ENCODE results near the gene FRMD5. TPM values are rescaled to one million over a fixed set of nuclear protein-coding genes. Genes with fewer than 3 reads are reported as not detected.
"Not testable (repeated sequence)": the region's sequence is repeated elsewhere in the genome, so short reads cannot be mapped to it uniquely, and the experiment has no call there.

The FRMD5 gene
- total RNA-seq, 2 donors from 2014 or later: 25.5 to 52.3 TPM

DNA sequence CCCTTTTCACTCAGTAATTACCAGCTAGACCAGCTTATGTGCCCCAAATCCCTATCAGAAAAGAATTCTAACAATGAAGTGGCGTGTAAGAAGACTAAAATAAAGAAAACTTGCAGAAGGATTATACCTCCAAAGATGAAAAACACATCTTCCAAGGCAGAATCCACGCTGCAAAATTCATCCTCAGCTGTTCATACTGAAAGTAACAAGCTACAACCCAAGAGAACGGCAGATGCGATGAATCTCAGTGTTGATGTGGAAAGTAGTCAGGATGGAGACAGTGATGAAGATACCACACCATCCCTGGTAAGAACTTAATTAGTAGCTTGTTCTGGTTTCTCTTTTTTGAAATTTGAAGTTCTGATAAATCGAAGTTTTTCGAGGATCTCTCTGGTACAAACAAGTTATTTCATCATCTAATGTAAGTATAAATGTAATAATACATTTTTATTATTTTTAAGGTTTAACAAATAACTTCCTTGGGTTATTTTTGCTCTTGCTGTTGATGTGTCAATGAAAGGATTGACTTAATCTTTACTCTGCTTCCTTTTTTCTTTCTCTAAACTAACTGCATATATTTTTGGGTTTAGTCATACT lies 366.9 kb downstream of the FRMD5 start:
- Histone ChIP-seq H3K27ac (no peak overlapping the region), H3K4me3 (no peak overlapping the region), H3K27me3 (no peaks in the 10 kb centered on the region), H3K36me3 (no peaks in the 10 kb centered on the region), H3K9me3 (no peaks in the 10 kb centered on the region), H3K4me1 (peaks cover 0 to 33% of the 10 kb centered on the region in 2 donors)
- TF ChIP-seq, protein P1, sequence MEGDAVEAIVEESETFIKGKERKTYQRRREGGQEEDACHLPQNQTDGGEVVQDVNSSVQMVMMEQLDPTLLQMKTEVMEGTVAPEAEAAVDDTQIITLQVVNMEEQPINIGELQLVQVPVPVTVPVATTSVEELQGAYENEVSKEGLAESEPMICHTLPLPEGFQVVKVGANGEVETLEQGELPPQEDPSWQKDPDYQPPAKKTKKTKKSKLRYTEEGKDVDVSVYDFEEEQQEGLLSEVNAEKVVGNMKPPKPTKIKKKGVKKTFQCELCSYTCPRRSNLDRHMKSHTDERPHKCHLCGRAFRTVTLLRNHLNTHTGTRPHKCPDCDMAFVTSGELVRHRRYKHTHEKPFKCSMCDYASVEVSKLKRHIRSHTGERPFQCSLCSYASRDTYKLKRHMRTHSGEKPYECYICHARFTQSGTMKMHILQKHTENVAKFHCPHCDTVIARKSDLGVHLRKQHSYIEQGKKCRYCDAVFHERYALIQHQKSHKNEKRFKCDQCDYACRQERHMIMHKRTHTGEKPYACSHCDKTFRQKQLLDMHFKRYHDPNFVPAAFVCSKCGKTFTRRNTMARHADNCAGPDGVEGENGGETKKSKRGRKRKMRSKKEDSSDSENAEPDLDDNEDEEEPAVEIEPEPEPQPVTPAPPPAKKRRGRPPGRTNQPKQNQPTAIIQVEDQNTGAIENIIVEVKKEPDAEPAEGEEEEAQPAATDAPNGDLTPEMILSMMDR (IDR thresholded peaks at IDR 0.05): no peak
- DNase-seq (ENCODE audit: low spot score): no peak

DNA sequence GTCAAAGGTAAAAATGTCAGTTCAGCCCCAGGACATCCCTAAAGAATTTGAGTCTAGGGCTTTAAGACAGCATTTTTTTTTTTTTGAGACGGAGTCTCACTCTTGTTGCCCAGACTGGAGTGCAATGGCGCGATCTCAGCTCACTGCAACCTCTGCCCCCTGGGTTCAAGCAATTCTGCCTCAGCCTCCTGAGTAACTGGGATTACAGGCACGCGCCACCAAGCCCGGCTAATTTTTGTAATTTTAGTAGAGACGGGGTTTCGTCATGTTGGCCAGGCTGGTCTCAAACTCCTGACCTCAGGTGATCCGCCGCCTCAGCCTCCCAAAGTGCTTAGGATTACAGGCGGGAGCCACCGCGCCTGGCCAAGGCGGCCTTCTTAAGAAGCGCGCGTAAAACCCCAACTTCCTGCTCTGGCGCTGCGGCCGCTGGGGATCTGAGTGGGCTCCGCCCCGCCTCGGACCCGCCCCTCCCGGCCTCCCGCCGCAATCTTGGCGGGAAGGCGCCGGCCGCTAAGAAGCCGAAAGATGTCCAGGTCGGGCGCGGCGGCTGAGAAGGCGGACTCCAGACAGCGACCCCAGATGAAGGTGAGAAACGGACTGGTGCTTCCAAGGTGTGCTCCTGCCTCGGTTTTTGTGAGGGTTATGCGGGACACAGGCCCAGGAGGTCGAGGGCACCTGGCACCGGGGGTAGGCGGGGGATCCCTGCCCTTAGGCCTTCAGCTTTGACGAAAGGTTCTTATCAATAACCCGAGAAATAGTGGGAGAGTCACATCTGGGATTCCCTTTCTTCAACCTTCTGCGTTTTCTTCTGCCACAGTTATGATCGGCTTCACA lies 368.3 kb downstream of the FRMD5 start, which contains the start of gene WDR76:
WDR76 (plus strand) TSS at position 495 of the 834 bp plus-strand sequence; CDS start at position 526, 31 bp downstream.
- Histone ChIP-seq H3K27me3 (no peaks in the 10 kb centered on the region), H3K27ac (peak within 1 kb of the TSS; percentile 55 to 74), H3K4me1 (peaks cover 0 to 44% of the 10 kb centered on the region in 2 donors), H3K9me3 (no peaks in the 10 kb centered on the region), H3K36me3 (no peaks in the 10 kb centered on the region), H3K4me3 (peak within 1 kb of the TSS; percentile 45 to 61)
- TF ChIP-seq, protein P1 (IDR thresholded peaks at IDR 0.05): no peak
- peak; percentile 85 for DNase-seq (ENCODE audit: low spot score)

DNA sequence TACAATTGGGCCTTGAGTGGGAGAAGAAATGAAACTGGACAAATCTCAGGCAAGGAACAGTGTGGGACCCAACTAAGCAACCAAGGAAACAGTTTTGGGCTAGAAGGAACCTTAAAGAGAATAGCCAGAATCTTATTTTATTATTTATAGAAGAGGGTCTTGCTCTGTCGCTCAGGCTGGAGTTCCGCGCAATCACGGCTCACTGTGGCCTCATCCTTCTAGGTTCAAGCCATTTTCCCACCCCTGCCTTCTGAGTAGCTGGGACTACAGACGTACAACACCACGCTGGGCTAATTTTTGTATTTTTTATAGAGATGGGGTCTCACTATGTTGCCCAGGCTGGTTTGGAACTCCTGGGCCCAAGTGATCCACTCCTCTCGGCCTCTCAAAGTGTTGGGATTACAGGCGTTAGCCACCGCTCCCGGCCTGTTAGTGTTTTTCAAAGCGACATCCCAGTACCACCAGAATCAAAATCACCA lies 369.0 kb downstream of the FRMD5 start:
- H3K27ac ChIP-seq: peak overlapping the region in 1 of 2 donors; percentile 74
- no peaks in the 10 kb centered on the region for H3K27me3 ChIP-seq
- TF ChIP-seq, protein P1 (IDR thresholded peaks at IDR 0.05): no peak
- H3K36me3 ChIP-seq: no peaks in the 10 kb centered on the region
- H3K9me3 ChIP-seq: no peaks in the 10 kb centered on the region
- H3K4me1 ChIP-seq: peaks cover 0 to 44% of the 10 kb centered on the region in 2 donors
- H3K4me3 ChIP-seq: peak overlapping the region in 1 of 2 donors; percentile 61
- no peak for DNase-seq (ENCODE audit: low spot score)

DNA sequence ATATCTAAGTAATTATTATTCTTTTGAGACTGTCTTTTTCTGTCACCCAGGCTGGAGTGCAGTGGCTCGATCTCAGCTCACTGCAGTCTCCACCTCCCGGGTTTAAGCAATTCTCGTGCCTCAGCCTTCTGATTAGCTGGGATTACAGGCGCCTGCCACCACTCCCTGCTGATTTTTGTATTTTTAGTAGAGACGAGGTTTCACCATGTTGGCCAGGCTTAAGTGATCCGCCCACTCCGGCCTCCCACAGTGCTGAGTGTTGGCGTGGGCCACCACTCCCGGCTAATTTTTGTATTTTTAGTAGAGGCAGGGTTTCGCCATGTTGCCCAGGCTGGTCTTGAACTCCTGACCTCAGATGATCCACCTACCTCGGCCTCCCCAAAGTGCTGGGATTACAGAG lies 369.8 kb downstream of the FRMD5 start:
- H3K4me3 ChIP-seq; H3K36me3 ChIP-seq; H3K27ac ChIP-seq; H3K9me3 ChIP-seq; H3K27me3 ChIP-seq; DNase-seq (ENCODE audit: low spot score): not testable (repeated sequence)
- H3K4me1 ChIP-seq: peaks cover 0 to 44% of the 10 kb centered on the region in 2 donors

DNA sequence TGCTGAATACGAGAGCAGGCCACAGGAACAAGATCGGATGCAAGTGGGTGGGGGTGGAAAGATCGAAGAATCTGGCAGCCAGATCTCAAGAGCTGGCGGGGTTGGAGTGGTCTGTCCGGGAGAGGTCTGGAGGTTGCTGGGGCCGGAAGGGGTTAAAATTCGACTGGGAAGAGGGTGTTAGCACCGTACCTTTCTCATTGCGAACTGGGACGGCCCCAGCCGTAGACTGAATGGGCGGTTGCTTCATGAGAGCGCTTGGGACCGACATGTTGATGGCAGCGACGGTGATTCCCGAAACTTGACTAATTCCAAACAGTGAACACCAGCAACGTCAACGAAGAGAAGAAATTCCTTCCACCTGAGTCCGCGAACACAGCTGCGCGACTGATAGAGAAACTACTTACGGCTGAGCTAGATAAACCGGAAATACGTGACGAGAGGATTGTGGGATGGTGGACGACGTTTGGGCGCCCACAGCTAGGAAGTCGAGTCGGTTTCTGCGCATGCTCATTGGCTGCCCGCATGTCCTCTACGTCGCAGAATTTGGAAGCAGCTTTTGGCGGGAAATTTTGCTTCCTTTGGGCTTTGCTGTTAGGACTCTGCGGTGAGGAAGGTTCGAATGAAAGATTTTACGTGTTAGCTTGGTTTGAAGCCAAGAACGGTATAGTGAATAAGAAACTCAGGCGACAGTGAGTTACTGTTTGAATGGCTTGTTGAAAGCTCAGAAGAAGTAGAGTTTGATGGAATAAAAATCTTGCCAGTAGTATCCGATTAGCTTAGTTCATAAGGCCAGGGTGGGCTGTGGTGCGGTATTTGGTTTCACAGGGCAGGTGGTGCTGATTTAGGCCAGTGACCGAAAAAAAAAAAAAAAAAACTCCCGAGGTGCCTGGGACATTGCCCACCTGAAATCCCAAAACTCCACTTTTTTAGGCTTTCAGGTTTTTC lies 370.5 kb downstream of the FRMD5 start, which contains the start of gene MFAP1:
MFAP1 (minus strand) TSS at position 389 of the 945 bp plus-strand sequence; CDS start at position 268, 121 bp downstream.
- TF ChIP-seq, protein P1 (IDR thresholded peaks at IDR 0.05): no peak
- H3K27me3 ChIP-seq: no peaks in the 10 kb centered on the region
- peaks cover 0 to 44% of the 10 kb centered on the region in 2 donors for H3K4me1 ChIP-seq
- peak within 1 kb of the TSS; percentile 89 to 90 for H3K27ac ChIP-seq
- no peaks in the 10 kb centered on the region for H3K9me3 ChIP-seq
- peaks cover 4% of the 10 kb centered on the region for H3K36me3 ChIP-seq
- H3K4me3 ChIP-seq: peak within 1 kb of the TSS; percentile 86 to 87
- peak; percentile 97 for DNase-seq (ENCODE audit: low spot score)

Data from right atrium auricular region (tissue), 2 donors.